Ascending aorta (tissue), 2 donors: Measurements from ENCODE around the gene TMEM179. TPM values are rescaled to one million over a fixed set of nuclear protein-coding genes. Genes with fewer than 3 reads are reported as not detected.
"Not testable (repeated sequence)": the region's sequence is repeated elsewhere in the genome, so short reads cannot be mapped to it uniquely, and the experiment has no call there.

Source experiments
- DNase-seq, 2 donors: peaks; one replicate each; pipeline ENCODE4 v3.0.0-alpha.2; 2019; ENCODE audit warnings: low spot score in 2 of 2
- H3K27ac ChIP-seq, 2 donors: fragments of 200-600 bp; sonication (generic); one replicate each; pipeline ENCODE4 v1.5.1; 2016 to 2017; ENCODE audit warnings: mild to moderate bottlenecking in 1 of 2
- H3K27me3 ChIP-seq: fragments of 200-600 bp; sonication (generic); one replicate; pipeline ENCODE4 v1.5.1; 2017
- H3K36me3 ChIP-seq, 2 donors: fragments of 200-600 bp; sonication (generic); one replicate each; pipeline ENCODE4 v1.5.1; 2016
- H3K4me1 ChIP-seq, 2 donors: fragments of 200-600 bp; sonication (generic); one replicate each; pipeline ENCODE4 v1.5.1; 2016 to 2017; ENCODE audit warnings: mild to moderate bottlenecking in 1 of 2
- H3K4me3 ChIP-seq, 2 donors: fragments of 200-600 bp; sonication (generic); one replicate each; pipeline ENCODE4 v1.5.1; 2016 to 2017; ENCODE audit warnings: mild to moderate bottlenecking in 1 of 2
- H3K9me3 ChIP-seq, 2 donors: fragments of 200-600 bp; sonication (generic); one replicate each; pipeline ENCODE4 v1.5.1; 2016
- intact Hi-C: fragments of 100-400 bp; cut with DNase I; formaldehyde crosslinking; loops from one replicate; pipeline ENCODE4 v1.15.1; 2023
- total RNA-seq: library from RNA; depleted of rRNA; stranded (reverse); fragments of >200 nt; gene quantifications from one replicate; pipeline ENCODE4 v1.1.0, GENCODE V29; 2016
- TF ChIP-seq, protein P1 (sequence below), 3 experiments: fragments of 200-600 bp in 2 of 3; fragments of 450-650 bp in 1 of 3; sonication (generic) in 2 of 3; IDR thresholded peaks; one replicate each; pipeline ENCODE4 v1.5.1; 2016 to 2019; ENCODE audit warnings: antibody characterized with exemption in 3 of 3, mild to moderate bottlenecking in 1 of 3, moderate library complexity in 1 of 3

The TMEM179 gene
- not detected for total RNA-seq

DNA sequence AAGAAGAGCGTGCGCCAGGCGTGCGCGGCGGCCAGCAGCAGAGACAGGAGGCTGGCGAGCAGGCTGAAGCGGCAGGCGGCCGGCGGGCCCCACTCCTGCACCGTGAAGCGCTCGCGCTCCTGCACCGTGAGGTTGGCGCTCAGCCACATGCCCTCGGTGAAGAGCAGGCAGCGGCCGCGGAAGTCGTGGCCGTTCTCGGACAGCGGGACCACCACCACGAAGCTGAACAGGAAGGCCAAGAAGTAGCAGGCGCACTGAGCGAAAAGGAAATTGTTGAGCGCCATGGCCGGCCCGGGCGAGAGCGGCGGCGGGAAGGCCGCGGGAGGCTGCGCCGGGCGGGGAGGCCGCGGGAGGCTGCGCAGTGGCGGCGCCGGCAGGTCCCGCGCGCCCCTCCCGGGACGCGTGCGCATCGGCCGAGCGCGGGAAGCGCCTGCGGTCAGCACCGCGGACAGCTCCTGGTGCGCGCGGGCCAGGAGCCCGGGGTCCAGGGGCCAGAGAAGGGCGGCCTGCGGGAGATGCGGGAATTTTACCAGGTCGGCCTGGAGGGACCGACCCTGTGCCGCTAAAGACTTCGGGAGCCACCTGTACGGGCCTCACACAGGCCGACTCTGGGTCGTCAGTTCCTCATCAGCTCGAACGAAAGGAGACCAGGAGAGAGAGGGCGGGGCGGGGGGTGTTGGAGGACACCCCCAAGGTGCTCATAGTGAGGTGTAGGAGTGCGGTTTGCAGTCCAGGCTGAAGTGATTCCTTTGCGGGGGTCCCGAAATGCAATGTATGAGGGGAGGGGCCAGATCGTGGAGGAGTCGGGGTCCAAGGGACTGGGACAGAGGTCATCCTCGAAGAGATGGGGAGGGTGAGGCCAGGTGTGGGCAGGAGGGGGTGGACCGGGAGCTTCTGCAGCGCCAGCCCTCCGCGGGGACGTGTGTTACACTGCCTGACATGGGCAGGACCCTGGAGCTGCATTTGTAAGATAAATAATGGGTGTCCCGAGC is at the start of gene TMEM179:
Gene TMEM179 (minus strand): TSS at position 315 of the 992 bp plus-strand sequence. CDS start 31 bp downstream, at position 284.
- H3K36me3 ChIP-seq, result no peaks in the 10 kb centered on the region
- TF ChIP-seq, protein P1, sequence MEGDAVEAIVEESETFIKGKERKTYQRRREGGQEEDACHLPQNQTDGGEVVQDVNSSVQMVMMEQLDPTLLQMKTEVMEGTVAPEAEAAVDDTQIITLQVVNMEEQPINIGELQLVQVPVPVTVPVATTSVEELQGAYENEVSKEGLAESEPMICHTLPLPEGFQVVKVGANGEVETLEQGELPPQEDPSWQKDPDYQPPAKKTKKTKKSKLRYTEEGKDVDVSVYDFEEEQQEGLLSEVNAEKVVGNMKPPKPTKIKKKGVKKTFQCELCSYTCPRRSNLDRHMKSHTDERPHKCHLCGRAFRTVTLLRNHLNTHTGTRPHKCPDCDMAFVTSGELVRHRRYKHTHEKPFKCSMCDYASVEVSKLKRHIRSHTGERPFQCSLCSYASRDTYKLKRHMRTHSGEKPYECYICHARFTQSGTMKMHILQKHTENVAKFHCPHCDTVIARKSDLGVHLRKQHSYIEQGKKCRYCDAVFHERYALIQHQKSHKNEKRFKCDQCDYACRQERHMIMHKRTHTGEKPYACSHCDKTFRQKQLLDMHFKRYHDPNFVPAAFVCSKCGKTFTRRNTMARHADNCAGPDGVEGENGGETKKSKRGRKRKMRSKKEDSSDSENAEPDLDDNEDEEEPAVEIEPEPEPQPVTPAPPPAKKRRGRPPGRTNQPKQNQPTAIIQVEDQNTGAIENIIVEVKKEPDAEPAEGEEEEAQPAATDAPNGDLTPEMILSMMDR (IDR thresholded peaks at IDR 0.05), result no peak
- H3K4me1 ChIP-seq, result peaks cover 0 to 3% of the 10 kb centered on the region in 2 donors
- no peaks in the 10 kb centered on the region for H3K27me3 ChIP-seq
- intact Hi-C loops, result no loop called here
- no peaks in the 10 kb centered on the region for H3K9me3 ChIP-seq
- no peak within 1 kb of the TSS for H3K4me3 ChIP-seq
- peak in 1 of 2 donors; percentile 33 for DNase-seq
- H3K27ac ChIP-seq, result no peak within 1 kb of the TSS

- TF ChIP-seq, protein P1 (IDR thresholded peaks at IDR 0.05), result no peak
- Histone ChIP-seq H3K36me3 (no peaks in the 10 kb centered on the region), H3K4me3 (no peak overlapping the region), H3K27me3 (no peaks in the 10 kb centered on the region), H3K27ac (no peak overlapping the region), H3K9me3 (no peaks in the 10 kb centered on the region), H3K4me1 (peaks cover 10 to 12% of the 10 kb centered on the region in 2 donors)
- no peak for DNase-seq
- intact Hi-C loops, result no loop called here
These were observed 49.5 kb upstream of the TMEM179 start for GRCh38 chr14:104654119-104654518.

DNA sequence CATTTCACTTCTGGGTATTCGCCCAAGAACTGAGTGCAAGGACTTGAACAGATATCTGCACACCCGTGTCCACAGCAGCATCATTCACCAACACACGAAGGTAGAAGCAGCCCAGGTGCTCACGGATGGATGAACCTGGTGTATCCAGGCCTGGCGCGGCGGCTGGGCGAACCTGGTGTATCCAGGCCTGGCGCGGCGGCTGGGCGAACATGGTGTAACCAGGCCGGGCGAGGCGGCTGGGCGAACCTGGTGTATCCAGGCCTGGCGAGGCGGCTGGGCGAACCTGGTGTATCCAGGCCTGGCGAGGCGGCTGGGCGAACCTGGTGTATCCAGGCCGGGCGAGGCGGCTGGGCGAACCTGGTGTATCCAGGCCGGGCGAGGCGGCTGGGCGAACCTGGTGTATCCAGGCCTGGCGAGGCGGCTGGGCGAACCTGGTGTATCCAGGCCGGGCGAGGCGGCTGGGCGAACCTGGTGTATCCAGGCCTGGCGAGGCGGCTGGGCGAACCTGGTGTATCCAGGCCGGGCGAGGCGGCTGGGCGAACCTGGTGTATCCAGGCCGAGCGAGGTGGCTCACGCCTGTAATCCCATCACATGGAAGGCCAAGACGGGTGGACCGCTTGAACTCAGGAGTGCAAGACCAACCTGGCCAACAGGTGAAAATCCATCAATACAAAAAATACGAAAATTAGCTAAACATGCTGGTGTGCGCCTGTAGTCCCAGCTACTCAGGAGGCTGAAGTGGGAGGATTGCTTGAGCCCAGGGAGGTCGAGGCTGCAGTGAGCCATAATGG is 48.8 kb upstream of the TMEM179 start:
- H3K4me3 ChIP-seq, intact Hi-C loops, H3K36me3 ChIP-seq, DNase-seq, H3K27me3 ChIP-seq, H3K9me3 ChIP-seq, H3K27ac ChIP-seq: not testable (repeated sequence)
- H3K4me1 ChIP-seq, result peaks cover 10 to 12% of the 10 kb centered on the region in 2 donors

DNA sequence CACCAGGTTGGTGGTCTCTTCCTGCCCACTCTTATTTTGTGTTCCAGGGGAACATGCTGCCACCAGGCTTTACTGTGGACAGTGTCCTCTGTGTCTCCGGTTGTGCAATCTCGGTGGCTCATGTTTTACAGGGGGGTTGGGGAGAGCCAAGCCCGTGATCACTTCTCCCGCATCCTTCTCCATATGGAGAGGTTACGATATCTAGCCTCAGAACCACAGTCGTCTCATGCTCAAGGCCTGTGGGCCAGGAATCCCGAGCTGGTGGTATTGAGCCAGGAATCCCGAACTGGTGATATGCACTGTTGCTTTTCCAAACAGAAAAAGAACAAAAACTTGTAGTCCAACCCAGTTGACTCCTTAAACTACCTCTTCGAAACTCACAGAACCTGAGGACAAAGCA is 47.8 kb upstream of the TMEM179 start:
- no peak for DNase-seq
- no peak overlapping the region for H3K27ac ChIP-seq
- peaks cover 10 to 12% of the 10 kb centered on the region in 2 donors for H3K4me1 ChIP-seq
- TF ChIP-seq, protein P1 (IDR thresholded peaks at IDR 0.05), result no peak
- no peaks in the 10 kb centered on the region for H3K36me3 ChIP-seq
- intact Hi-C loops, result no loop called here
- no peaks in the 10 kb centered on the region for H3K27me3 ChIP-seq
- H3K4me3 ChIP-seq, result no peak overlapping the region
- no peaks in the 10 kb centered on the region for H3K9me3 ChIP-seq

- Histone ChIP-seq H3K36me3 (no peaks in the 10 kb centered on the region), H3K9me3 (no peaks in the 10 kb centered on the region), H3K4me1 (peaks cover 10 to 12% of the 10 kb centered on the region in 2 donors), H3K4me3 (no peak overlapping the region), H3K27ac (no peak overlapping the region), H3K27me3 (no peaks in the 10 kb centered on the region)
- TF ChIP-seq, protein P1 (IDR thresholded peaks at IDR 0.05), result no peak
- no peak for DNase-seq
- intact Hi-C loops, result loop anchor here (2.0 kb wide), 1 partner anchor 29 kb away; no protein-coding TSS in a partner anchor
These were observed 47.3 kb upstream of the TMEM179 start for GRCh38 chr14:104651876-104652260.
